ENCODE measurements around the gene CEP295NL. TPM values are rescaled to one million over a fixed set of nuclear protein-coding genes. Genes with fewer than 3 reads are reported as not detected.

CEP295NL gene
- total RNA-seq, 4 donors from 2014 or later, result 1.8 to 14.5 (median 3.8) TPM; not detected in 1

DNA sequence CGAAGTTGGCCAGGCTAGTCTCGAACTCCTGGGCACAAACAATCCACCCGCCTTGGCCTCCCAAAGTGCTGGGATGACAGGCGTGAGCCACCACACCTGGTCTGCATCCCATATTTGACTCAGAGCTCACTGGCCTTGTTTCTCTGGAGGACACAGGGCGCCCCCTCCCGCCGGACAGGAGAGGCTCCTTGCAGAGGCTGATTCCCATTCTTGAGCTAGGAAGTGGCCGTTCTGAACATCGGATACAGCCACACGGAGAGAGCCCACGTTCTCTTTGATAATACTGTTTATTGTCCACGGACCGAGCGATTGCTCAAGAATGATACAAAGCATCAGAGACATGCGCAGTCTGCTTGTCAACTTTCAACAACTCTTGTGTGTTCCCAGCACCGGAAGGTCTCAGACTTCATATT is 50.3 kb downstream of the CEP295NL start:
- Histone ChIP-seq H3K27me3 (no peaks in the 10 kb centered on the region), H3K36me3 (no peaks in the 10 kb centered on the region), H3K4me1 (no peaks in the 10 kb centered on the region), H3K4me3 (no peak overlapping the region), H3K9me3 (no peaks in the 10 kb centered on the region), H3K27ac (no peak overlapping the region)
- no peak for DNase-seq
- intact Hi-C loops (cut with DNase I; ENCODE audit: low total_unique reads), result no loop called here
- TF ChIP-seq, protein P1, sequence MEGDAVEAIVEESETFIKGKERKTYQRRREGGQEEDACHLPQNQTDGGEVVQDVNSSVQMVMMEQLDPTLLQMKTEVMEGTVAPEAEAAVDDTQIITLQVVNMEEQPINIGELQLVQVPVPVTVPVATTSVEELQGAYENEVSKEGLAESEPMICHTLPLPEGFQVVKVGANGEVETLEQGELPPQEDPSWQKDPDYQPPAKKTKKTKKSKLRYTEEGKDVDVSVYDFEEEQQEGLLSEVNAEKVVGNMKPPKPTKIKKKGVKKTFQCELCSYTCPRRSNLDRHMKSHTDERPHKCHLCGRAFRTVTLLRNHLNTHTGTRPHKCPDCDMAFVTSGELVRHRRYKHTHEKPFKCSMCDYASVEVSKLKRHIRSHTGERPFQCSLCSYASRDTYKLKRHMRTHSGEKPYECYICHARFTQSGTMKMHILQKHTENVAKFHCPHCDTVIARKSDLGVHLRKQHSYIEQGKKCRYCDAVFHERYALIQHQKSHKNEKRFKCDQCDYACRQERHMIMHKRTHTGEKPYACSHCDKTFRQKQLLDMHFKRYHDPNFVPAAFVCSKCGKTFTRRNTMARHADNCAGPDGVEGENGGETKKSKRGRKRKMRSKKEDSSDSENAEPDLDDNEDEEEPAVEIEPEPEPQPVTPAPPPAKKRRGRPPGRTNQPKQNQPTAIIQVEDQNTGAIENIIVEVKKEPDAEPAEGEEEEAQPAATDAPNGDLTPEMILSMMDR (IDR thresholded peaks at IDR 0.05), result no peak
- no peak for TF ChIP-seq POLR2A (IDR thresholded peaks at IDR 0.05)

DNA sequence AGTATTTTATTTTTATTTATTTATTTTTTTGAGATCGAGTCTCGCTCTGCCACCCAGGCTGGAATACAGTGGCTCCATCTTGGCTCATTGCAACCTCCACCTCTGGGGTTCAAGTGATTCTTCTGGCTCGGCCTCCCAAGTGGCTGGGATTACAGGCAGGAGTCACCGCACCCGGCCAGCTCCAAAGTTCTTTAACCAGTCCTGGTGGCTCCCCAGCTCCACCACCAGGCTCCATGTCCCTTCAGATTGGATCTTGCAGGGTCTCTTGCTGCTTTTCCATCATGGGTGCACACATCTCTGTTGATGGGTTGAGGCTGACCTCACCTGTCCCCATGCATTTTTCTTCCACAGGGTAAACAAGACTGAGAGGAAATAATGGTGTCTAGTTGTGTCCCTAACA is 54.0 kb downstream of the CEP295NL start:
- TF ChIP-seq POLR2A (IDR thresholded peaks at IDR 0.05), result no peak
- TF ChIP-seq, protein P1 (IDR thresholded peaks at IDR 0.05), result no peak
- no peaks in the 10 kb centered on the region for H3K9me3 ChIP-seq
- intact Hi-C loops (cut with DNase I; ENCODE audit: low total_unique reads), result no loop called here
- H3K27me3 ChIP-seq, result no peaks in the 10 kb centered on the region
- DNase-seq, result no peak
- no peaks in the 10 kb centered on the region for H3K4me1 ChIP-seq
- no peaks in the 10 kb centered on the region for H3K36me3 ChIP-seq
- no peak overlapping the region for H3K27ac ChIP-seq
- H3K4me3 ChIP-seq, result no peak overlapping the region

DNA sequence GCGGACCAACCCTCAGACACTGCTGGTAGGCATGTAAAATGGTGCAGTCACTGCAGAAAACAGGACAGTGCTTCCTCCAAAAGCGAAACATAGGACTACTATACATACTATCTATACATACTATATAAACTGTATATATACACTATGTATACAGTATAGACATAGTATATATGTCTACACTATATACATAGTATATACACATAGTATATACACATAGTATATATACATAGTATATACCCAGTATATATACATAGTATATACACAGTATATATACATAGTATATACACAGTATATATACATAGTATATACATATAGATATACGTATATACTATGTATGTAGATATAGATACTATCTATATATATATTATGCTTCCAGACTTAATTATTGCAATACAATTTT is 55.9 kb downstream of the CEP295NL start:
- H3K27me3 ChIP-seq, result no peaks in the 10 kb centered on the region
- H3K9me3 ChIP-seq, result no peaks in the 10 kb centered on the region
- H3K27ac ChIP-seq, result no peak overlapping the region
- H3K4me3 ChIP-seq, result no peak overlapping the region
- TF ChIP-seq POLR2A (IDR thresholded peaks at IDR 0.05), result no peak
- TF ChIP-seq, protein P1 (IDR thresholded peaks at IDR 0.05), result no peak
- no peaks in the 10 kb centered on the region for H3K36me3 ChIP-seq
- intact Hi-C loops (cut with DNase I; ENCODE audit: low total_unique reads), result no loop called here
- H3K4me1 ChIP-seq, result no peaks in the 10 kb centered on the region
- no peak for DNase-seq

DNA sequence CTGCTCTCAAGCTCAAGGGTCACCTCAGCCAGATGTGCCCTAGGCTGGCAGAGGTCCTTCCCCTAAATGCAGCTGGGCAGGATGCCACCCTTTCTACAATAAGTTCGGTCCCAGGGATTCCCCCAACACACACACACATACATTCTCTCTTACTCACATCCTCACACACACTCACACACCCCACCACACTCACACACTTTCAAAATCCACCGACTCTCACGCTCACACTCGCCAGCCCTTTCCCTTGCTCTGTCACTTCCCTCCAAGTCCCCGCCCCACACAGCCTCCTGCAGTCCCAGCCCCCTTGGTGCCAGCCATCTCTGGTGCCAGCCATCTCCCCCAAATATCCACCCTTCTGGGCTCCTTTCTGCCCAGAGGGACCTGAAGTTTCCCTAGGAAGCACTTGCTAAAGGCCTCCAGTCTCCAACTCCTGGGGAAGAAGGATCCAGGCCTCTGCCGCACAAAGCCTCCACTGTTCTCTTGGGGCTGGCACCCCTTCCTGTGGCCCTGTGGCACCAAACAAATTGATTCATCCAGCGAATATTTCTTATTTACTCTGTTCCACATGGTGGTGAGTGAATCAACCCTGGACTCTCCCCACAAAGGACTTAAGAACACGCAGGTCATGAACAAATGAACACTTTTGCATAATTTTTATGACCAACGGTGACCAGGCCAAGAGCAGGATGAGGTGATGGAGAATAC is 58.5 kb downstream of the CEP295NL start:
- Histone ChIP-seq H3K27me3 (no peaks in the 10 kb centered on the region), H3K36me3 (no peaks in the 10 kb centered on the region), H3K27ac (no peak overlapping the region), H3K9me3 (no peaks in the 10 kb centered on the region), H3K4me3 (no peak overlapping the region), H3K4me1 (no peaks in the 10 kb centered on the region)
- intact Hi-C loops (cut with DNase I; ENCODE audit: low total_unique reads), result no loop called here
- no peak for TF ChIP-seq POLR2A (IDR thresholded peaks at IDR 0.05)
- TF ChIP-seq, protein P1 (IDR thresholded peaks at IDR 0.05), result no peak
- DNase-seq, result no peak

DNA sequence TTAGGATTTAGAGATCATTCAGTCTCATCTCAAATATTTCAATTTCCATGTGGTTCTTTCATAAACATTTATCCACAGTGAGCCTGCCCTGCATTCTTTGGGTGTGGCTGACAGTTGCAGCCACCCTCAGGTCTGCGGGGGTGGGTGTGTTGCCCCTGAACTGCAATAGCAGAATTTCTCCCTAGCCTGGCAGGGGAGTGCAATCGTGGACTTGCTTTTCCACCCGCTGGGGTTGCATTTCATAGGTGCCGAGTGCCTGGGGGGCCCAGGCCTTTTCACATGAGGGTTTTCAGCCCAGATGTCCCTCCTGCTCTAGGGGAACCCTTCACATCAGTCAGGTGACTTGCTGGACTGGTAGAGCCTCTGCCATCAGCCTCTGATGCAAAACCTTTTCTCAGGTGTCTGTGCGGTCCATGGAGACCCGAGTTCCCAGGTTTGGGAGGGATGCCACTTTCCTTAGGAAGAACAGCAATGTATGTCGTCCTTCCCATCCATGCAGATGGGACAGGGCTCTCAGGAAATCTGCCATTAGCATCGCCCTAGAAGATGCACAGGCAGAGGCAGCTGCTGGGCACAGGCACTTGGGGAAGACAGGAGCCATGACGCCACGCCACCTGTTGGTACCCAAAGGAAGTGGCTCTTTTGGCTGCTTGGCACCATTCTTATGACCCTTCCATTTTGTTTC is 60.0 kb downstream of the CEP295NL start:
- intact Hi-C loops (cut with DNase I; ENCODE audit: low total_unique reads), result no loop called here
- H3K9me3 ChIP-seq, result no peaks in the 10 kb centered on the region
- H3K27ac ChIP-seq, result no peak overlapping the region
- no peak for TF ChIP-seq POLR2A (IDR thresholded peaks at IDR 0.05)
- TF ChIP-seq, protein P1 (IDR thresholded peaks at IDR 0.05), result peak in 2 of 4 experiments; percentile 12 to 34
- H3K36me3 ChIP-seq, result no peaks in the 10 kb centered on the region
- H3K4me3 ChIP-seq, result no peak overlapping the region
- no peak for DNase-seq
- H3K4me1 ChIP-seq, result peaks cover 0 to 4% of the 10 kb centered on the region in 2 donors
- H3K27me3 ChIP-seq, result no peaks in the 10 kb centered on the region

Data from uterus (tissue), 4 donors.